ENCODE data around the gene MYO10. TPM values are rescaled to one million over a fixed set of nuclear protein-coding genes. Genes with fewer than 3 reads are reported as not detected.

Gene MYO10
- total and polyA plus RNA-seq, 2 donors (not counting 3 experiments of a cell fraction or from before 2014, with no cell fraction given), result 36.0 to 148 TPM

DNA sequence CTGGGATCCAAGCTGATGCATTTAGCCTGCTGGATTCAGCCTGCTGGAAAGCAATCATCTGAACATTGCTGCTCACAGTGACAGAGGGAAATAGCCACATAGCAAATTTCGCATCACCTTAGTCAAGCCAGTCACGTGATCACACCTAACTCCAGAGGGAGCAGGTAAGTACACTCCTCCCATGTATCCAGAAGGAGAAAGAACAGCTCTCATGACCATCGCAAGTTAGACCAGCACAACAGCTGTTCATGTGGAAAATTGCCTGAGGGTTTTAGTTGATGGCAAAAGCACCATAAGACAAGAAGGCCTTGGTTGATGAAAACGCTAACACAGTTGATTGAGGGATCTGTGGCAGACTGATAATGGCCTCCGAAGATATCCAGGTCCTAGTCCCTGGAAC, 34.2 kb upstream of the MYO10 start:
- Histone ChIP-seq H2AFZ (ENCODE audit: low read depth, low read length) (no peak overlapping the region), H4K20me1 (replicated peaks; ENCODE audit: control insufficient read depth, extremely low read depth, insufficient read depth, low read length) (no peaks in the 10 kb centered on the region), H3K9me1 (replicated peaks; ENCODE audit: control insufficient read depth, extremely low read depth, insufficient read depth, low read length) (no peaks in the 10 kb centered on the region), H3K27me3 (ENCODE audit: control insufficient read depth in 2 of 2, insufficient read depth in 2 of 2, low read length in 2 of 2) (no peaks in the 10 kb centered on the region), H3K27ac (ENCODE audit: insufficient read depth, low read depth, low read length) (no peak overlapping the region), H3K36me3 (ENCODE audit: control insufficient read depth in 2 of 2, extremely low read depth in 1 of 2, insufficient read depth in 2 of 2, low read length in 2 of 2) (no peaks in the 10 kb centered on the region), H3K9me3 (replicated peaks; ENCODE audit: control insufficient read depth, insufficient read depth, low read length) (no peaks in the 10 kb centered on the region), H3K4me3 (replicated peaks in 1 of 3; ENCODE audit: insufficient read depth in 1 of 3, low read depth in 1 of 3, low read length in 3 of 3) (no peak overlapping the region), H3K4me1 (ENCODE audit: control insufficient read depth, extremely low read depth, insufficient read depth, low read length) (no peaks in the 10 kb centered on the region), H3K79me2 (ENCODE audit: control insufficient read depth, insufficient read depth, low read length) (no peaks in the 10 kb centered on the region), H3K4me2 (ENCODE audit: insufficient read depth, low read length) (no peak overlapping the region), H3K9ac (replicated peaks; ENCODE audit: extremely low read depth, insufficient read depth, low read length) (no peak overlapping the region)
- CTCF ChIA-PET, result no interaction called here
- FAIRE-seq, result no peak
- DNase-seq (ENCODE audit: low read depth, low spot score), result no peak
- dilution Hi-C loops (cut with MboI; ENCODE audit: extremely low pct_ligation_motif_present, low sequenced_read_pairs) (no loop called here), intact Hi-C loops (cut with micrococcal nuclease) (no loop called here)
- no peak for TF ChIP-seq FOS (IDR thresholded peaks at IDR 0.05; ENCODE audit: borderline replicate concordance, insufficient read depth, low read length)
- TF ChIP-seq, protein P1, sequence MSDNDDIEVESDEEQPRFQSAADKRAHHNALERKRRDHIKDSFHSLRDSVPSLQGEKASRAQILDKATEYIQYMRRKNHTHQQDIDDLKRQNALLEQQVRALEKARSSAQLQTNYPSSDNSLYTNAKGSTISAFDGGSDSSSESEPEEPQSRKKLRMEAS (IDR thresholded peaks at IDR 0.05; ENCODE audit: insufficient read depth, insufficient read length), result no peak
- no TSS peak for BruUV-seq (replicated peaks)
- POLR2A ChIA-PET, result interaction anchor here (0.6 kb wide), 1 partner anchor 44 kb away, joined by 7 read pairs; no protein-coding TSS in a partner anchor

DNA sequence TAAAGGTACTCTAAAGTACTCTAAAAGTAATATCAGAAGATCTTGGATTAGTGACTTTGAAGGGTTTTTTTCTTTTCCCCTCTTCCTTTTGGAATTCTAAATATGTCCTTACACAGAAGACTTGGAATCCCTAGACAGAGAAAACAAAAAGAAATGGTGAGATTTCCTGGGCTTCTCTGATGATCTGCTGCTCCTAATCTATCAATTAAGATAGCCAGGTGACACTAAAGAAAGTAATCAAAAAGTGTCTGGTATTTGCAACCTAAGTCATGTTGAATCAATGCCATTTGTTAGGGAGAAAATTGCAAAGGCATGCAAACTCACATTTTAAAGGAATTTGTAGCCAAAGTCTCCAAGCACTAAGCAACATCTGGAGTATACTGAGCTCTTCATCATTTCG, 29.5 kb upstream of the MYO10 start:
- BruUV-seq (replicated peaks), result no TSS peak
- H4K20me1 ChIP-seq (replicated peaks; ENCODE audit: control insufficient read depth, extremely low read depth, insufficient read depth, low read length), result no peaks in the 10 kb centered on the region
- no peak overlapping the region for H3K4me2 ChIP-seq (ENCODE audit: insufficient read depth, low read length)
- DNase-seq (ENCODE audit: low read depth, low spot score) (no peak), FAIRE-seq (no peak)
- POLR2A ChIA-PET, result no interaction called here
- H3K27me3 ChIP-seq (ENCODE audit: control insufficient read depth in 2 of 2, insufficient read depth in 2 of 2, low read length in 2 of 2), result no peaks in the 10 kb centered on the region
- no peak overlapping the region for H3K4me3 ChIP-seq (replicated peaks in 1 of 3; ENCODE audit: insufficient read depth in 1 of 3, low read depth in 1 of 3, low read length in 3 of 3)
- H3K4me1 ChIP-seq (ENCODE audit: control insufficient read depth, extremely low read depth, insufficient read depth, low read length), result no peaks in the 10 kb centered on the region
- H3K27ac ChIP-seq (ENCODE audit: insufficient read depth, low read depth, low read length), result no peak overlapping the region
- CTCF ChIA-PET, result interaction anchor here (1.0 to 1.4 kb wide), 2 partner anchors 8 to 34 kb away, joined by 3 read pairs; no protein-coding TSS in a partner anchor
- dilution Hi-C loops (cut with MboI; ENCODE audit: extremely low pct_ligation_motif_present, low sequenced_read_pairs) (no loop called here), intact Hi-C loops (cut with micrococcal nuclease) (no loop called here)
- H3K36me3 ChIP-seq (ENCODE audit: control insufficient read depth in 2 of 2, extremely low read depth in 1 of 2, insufficient read depth in 2 of 2, low read length in 2 of 2), result no peaks in the 10 kb centered on the region
- H3K9me3 ChIP-seq (replicated peaks; ENCODE audit: control insufficient read depth, insufficient read depth, low read length), result no peaks in the 10 kb centered on the region
- no peaks in the 10 kb centered on the region for H3K79me2 ChIP-seq (ENCODE audit: control insufficient read depth, insufficient read depth, low read length)
- TF ChIP-seq, protein P1 (IDR thresholded peaks at IDR 0.05; ENCODE audit: insufficient read depth, insufficient read length), result no peak
- no peak for TF ChIP-seq MYC (IDR thresholded peaks at IDR 0.05; ENCODE audit: low read depth, low read length)
- TF ChIP-seq POLR2AphosphoS5 (IDR thresholded peaks at IDR 0.05; ENCODE audit: insufficient read depth, low read depth, low read length), result no peak
- no peak for TF ChIP-seq GATA2 (IDR thresholded peaks at IDR 0.05; ENCODE audit: insufficient read depth, insufficient read length, low read depth, low read length)
- TF ChIP-seq, protein P2, sequence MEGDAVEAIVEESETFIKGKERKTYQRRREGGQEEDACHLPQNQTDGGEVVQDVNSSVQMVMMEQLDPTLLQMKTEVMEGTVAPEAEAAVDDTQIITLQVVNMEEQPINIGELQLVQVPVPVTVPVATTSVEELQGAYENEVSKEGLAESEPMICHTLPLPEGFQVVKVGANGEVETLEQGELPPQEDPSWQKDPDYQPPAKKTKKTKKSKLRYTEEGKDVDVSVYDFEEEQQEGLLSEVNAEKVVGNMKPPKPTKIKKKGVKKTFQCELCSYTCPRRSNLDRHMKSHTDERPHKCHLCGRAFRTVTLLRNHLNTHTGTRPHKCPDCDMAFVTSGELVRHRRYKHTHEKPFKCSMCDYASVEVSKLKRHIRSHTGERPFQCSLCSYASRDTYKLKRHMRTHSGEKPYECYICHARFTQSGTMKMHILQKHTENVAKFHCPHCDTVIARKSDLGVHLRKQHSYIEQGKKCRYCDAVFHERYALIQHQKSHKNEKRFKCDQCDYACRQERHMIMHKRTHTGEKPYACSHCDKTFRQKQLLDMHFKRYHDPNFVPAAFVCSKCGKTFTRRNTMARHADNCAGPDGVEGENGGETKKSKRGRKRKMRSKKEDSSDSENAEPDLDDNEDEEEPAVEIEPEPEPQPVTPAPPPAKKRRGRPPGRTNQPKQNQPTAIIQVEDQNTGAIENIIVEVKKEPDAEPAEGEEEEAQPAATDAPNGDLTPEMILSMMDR (IDR thresholded peaks at IDR 0.05; ENCODE audit: extremely low read depth in 1 of 2, insufficient read depth in 1 of 2, low read depth in 1 of 2, low read length in 2 of 2), result no peak
- no peak for TF ChIP-seq FOS (IDR thresholded peaks at IDR 0.05; ENCODE audit: borderline replicate concordance, insufficient read depth, low read length)
- TF ChIP-seq JUN (IDR thresholded peaks at IDR 0.05; ENCODE audit: borderline replicate concordance, insufficient read depth, insufficient read length, low read depth), result no peak
- no peak for TF ChIP-seq EZH2 (IDR thresholded peaks at IDR 0.05; ENCODE audit: borderline replicate concordance, low read depth, low read length, severe bottlenecking)
- TF ChIP-seq POLR2A (IDR thresholded peaks at IDR 0.05; ENCODE audit: low read depth, low read length), result no peak
- no peaks in the 10 kb centered on the region for H3K9me1 ChIP-seq (replicated peaks; ENCODE audit: control insufficient read depth, extremely low read depth, insufficient read depth, low read length)
- no peak overlapping the region for H2AFZ ChIP-seq (ENCODE audit: low read depth, low read length)
- H3K9ac ChIP-seq (replicated peaks; ENCODE audit: extremely low read depth, insufficient read depth, low read length), result no peak overlapping the region
